Right lobe of liver (tissue), 6 donors: ENCODE measurements around the gene POPDC2. TPM values are rescaled to one million over a fixed set of nuclear protein-coding genes. Genes with fewer than 3 reads are reported as not detected.
"Not testable (repeated sequence)": the region's sequence is repeated elsewhere in the genome, so short reads cannot be mapped to it uniquely, and the experiment has no call there.

Experiments used
- ATAC-seq, 4 donors: fragments of 200-7000 bp; cut with Tn5 transposase; one replicate each; pipeline ENCODE4 v1.9.1; 2020; ENCODE audit warnings: mild to moderate bottlenecking in 4 of 4, moderate library complexity in 4 of 4
- DNase-seq, 3 donors: peaks; one replicate each; pipeline ENCODE4 v3.0.0-alpha.2; 2020
- H3K27ac ChIP-seq, 3 donors: fragments of 200-600 bp; one replicate each; pipeline ENCODE4 v1.8.0; 2022
- H3K27me3 ChIP-seq, 2 donors: fragments of 200-600 bp; one replicate each; pipeline ENCODE4 v1.8.0; 2022
- H3K36me3 ChIP-seq, 4 donors: fragments of 200-600 bp; sonication (generic) in 1 of 4; one replicate each; pipeline versions ENCODE4 v1.5.1 to v1.8.0; 2017 to 2022; ENCODE audit warnings: control low read depth in 1 of 4
- H3K4me1 ChIP-seq, 4 donors: fragments of 200-600 bp; sonication (generic) in 1 of 4; one replicate each; pipeline versions ENCODE4 v1.5.1 to v1.8.0; 2017 to 2022; ENCODE audit warnings: control low read depth in 1 of 4
- H3K4me3 ChIP-seq, 3 donors: fragments of 200-600 bp; one replicate each; pipeline ENCODE4 v1.8.0; 2022
- H3K9me3 ChIP-seq, 4 donors: fragments of 200-600 bp; sonication (generic) in 1 of 4; one replicate each; pipeline versions ENCODE4 v1.5.1 to v1.8.0; 2017 to 2022; ENCODE audit warnings: control low read depth in 1 of 4
- CTCF ChIP-seq, 4 donors: fragments of 200-600 bp in 3 of 4; fragments of 450-650 bp in 1 of 4; IDR thresholded peaks; one replicate each; pipeline versions ENCODE4 v1.5.1 to v1.8.0; 2016 to 2022; ENCODE audit warnings: antibody characterized with exemption in 4 of 4, mild to moderate bottlenecking in 2 of 4
- POLR2A ChIP-seq: fragments of 450-650 bp; IDR thresholded peaks from one replicate; pipeline ENCODE4 v1.6.1; 2017; ENCODE audit warnings: antibody characterized with exemption, mild to moderate bottlenecking
- WGBS: methylation state at CpG from one replicate; pipeline ENCODE4 v1.1.6; 2018; ENCODE audit warnings: low coverage, low lambda C conversion rate; ENCODE audit not compliant: insufficient coverage; ENCODE audit errors: missing lambda C conversion rate; 5-methylcytosine and 5-hydroxymethylcytosine counted together
- intact Hi-C, 2 donors: fragments of 100-400 bp; cut with DNase I; formaldehyde crosslinking; loops; one replicate each; pipeline versions ENCODE4 v1.11.2 to v1.14.1; 2022
- total RNA-seq, 6 experiments: library from RNA; depleted of rRNA in 2 of 6; stranded (reverse); fragments of >200 nt in 2 of 6; fragmentation: NEBNext Ultra II Directional in 3 of 6; extraction: Animal tissue kit (Norgen Biotek cat#: 25700) in 3 of 6; gene quantifications; one replicate each; pipeline versions ENCODE4 v1.1.0 to v1.2.4, GENCODE V29; 2016 to 2023
- donor health status: DM: no; HTN: yes; CAD: no.
- donor health status: DM: no; HTN: no; CAD: no.
- donor health status: DM: no; HTN: no; CAD: no.
- donor health status: DM: no; HTN: yes; CAD: no.
- donor health status: DM: no; HTN: yes; CAD: no.

POPDC2 gene
- total RNA-seq, 6 experiments from 2014 or later: 0.43 to 0.92 (median 0.68) TPM

DNA sequence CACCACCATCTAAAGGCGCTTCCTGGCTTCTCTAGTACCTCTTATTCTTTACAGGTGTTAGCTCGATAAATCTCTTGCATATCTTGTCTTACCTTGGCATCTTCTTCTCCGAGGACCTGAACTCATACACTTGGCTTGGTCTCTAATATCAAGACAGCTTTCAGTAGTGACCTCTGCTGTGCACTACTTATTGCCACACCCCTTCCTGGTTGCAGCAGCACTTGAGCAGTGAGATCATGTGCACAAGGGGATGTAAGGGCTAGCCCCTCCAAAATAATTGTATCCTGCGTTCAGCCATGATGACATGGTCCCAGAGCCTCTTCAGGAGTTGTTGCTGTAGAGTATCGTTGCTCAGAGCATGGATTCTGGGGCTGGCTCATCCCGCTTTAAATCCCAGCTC lies 64.0 kb downstream of the POPDC2 start:
- peaks cover 0 to 24% (median 10%) of the 10 kb centered on the region in 4 donors for H3K4me1 ChIP-seq
- 83% methylated on average over 3 of the region's 6 CpGs for WGBS
- peak overlapping the region in 1 of 3 donors; percentile 87 for H3K27ac ChIP-seq
- DNase-seq (no peak), ATAC-seq (peak in 2 of 4 donors; percentile 9 to 10)
- H3K4me3 ChIP-seq: no peak overlapping the region
- no peaks in the 10 kb centered on the region for H3K36me3 ChIP-seq
- H3K9me3 ChIP-seq: no peaks in the 10 kb centered on the region
- H3K27me3 ChIP-seq: no peaks in the 10 kb centered on the region
- intact Hi-C loops: no loop called here
- TF ChIP-seq POLR2A (no peak), CTCF (IDR thresholded peaks at IDR 0.05) (no peak)

GRCh38 chr3:119595639-119596334 lies 64.6 kb downstream of the POPDC2 start:
- no peaks in the 10 kb centered on the region for H3K27me3 ChIP-seq
- no peak for DNase-seq
- ATAC-seq: peak; percentile 28 to 57 (median 43)
- H3K4me3 ChIP-seq: peak overlapping the region in 1 of 3 donors; percentile 1
- H3K4me1 ChIP-seq: peaks cover 0 to 24% (median 10%) of the 10 kb centered on the region in 4 donors
- intact Hi-C loops: no loop called here
- H3K9me3 ChIP-seq: no peaks in the 10 kb centered on the region
- H3K27ac ChIP-seq: peak overlapping the region in 2 of 3 donors; percentile 7 to 13
- TF ChIP-seq POLR2A (no peak), CTCF (IDR thresholded peaks at IDR 0.05) (no peak)
- 76% methylated on average over 6 of the region's 7 CpGs for WGBS
- H3K36me3 ChIP-seq: no peaks in the 10 kb centered on the region

DNA sequence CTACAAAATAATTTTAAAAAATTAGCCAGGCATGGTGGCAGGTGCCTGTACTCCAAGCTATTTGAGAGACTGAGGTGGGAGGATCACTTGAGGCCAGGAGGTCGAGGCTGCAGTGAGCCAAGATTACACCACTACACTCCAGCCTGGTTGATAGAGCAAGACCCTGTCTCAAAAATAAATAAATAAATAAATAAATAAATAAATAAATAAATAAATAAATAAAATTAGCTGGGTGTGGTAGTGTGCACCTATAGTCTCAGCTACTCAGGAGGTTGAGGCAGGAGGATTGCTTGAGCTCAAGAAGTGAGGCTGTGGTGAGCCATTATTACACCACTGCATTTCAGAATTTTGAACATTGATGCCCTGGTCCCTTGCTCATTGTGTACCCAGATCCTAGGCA lies 65.5 kb downstream of the POPDC2 start:
- H3K27me3 ChIP-seq, H3K9me3 ChIP-seq, intact Hi-C loops, H3K4me3 ChIP-seq, H3K36me3 ChIP-seq, H3K27ac ChIP-seq, ATAC-seq, DNase-seq: not testable (repeated sequence)
- peaks cover 0 to 24% (median 10%) of the 10 kb centered on the region in 4 donors for H3K4me1 ChIP-seq
- WGBS: 78% methylated on average over 1 of the region's 1 CpG

GRCh38 chr3:119594066-119594465 lies 66.3 kb downstream of the POPDC2 start:
- Histone ChIP-seq H3K4me1 (peaks cover 0 to 20% (median 9%) of the 10 kb centered on the region in 4 donors), H3K36me3 (no peaks in the 10 kb centered on the region), H3K27me3 (no peaks in the 10 kb centered on the region), H3K9me3 (no peaks in the 10 kb centered on the region), H3K4me3 (no peak overlapping the region), H3K27ac (no peak overlapping the region)
- DNase-seq (no peak), ATAC-seq (no peak)
- 75% methylated on average over 5 of the region's 5 CpGs for WGBS
- TF ChIP-seq POLR2A (no peak), CTCF (IDR thresholded peaks at IDR 0.05) (no peak)
- intact Hi-C loops: no loop called here

DNA sequence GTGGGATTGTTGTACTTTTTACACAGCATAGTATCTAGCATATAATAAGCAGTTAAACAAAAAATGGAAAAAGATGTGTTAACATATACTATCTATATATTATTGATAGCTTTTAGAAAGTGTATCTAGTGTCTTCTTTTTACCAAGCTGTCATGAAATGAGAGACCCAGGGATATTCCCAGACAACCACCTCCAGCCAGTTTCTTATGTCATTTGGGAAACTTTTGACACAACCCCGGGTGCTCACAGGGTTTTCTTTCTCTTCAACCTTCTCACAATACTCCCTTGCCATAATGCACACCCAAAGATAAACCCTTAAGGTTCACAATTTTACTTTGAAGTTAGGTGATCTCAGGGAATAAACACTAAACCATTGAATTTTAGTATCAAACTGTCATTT lies 67.5 kb downstream of the POPDC2 start:
- ATAC-seq (no peak), DNase-seq (no peak)
- 69% methylated on average over 1 of the region's 1 CpG for WGBS
- TF ChIP-seq CTCF (IDR thresholded peaks at IDR 0.05) (no peak), POLR2A (no peak)
- Histone ChIP-seq H3K9me3 (no peaks in the 10 kb centered on the region), H3K27me3 (no peaks in the 10 kb centered on the region), H3K36me3 (no peaks in the 10 kb centered on the region), H3K4me3 (no peak overlapping the region), H3K27ac (no peak overlapping the region), H3K4me1 (peaks cover 0 to 14% (median 5%) of the 10 kb centered on the region in 4 donors)
- intact Hi-C loops: no loop called here

Other genes starting within 250 kb of the POPDC2 start
- 10 to 100 TPM; 14.9 to 34.6 (median 20.9) TPM for gene TMEM39A, start 197.0 kb downstream of the POPDC2 start, total RNA-seq
- 1 to 10 TPM; 5.8 to 8.0 (median 7.4) TPM for gene POGLUT1, start 191.6 kb downstream of the POPDC2 start, total RNA-seq
- gene TIMMDC1, start 162.0 kb downstream of the POPDC2 start, total RNA-seq: 10 to 100 TPM; 16.4 to 63.5 (median 42.8) TPM
- gene CD80, start 101.0 kb downstream of the POPDC2 start, total RNA-seq: 1 to 10 TPM in 2 of 6 experiments, under 1 TPM in 4; 0.26 to 1.3 (median 0.51) TPM
- 1 to 10 TPM; 2.5 to 3.8 (median 2.8) TPM for gene ADPRH, start 81.1 kb downstream of the POPDC2 start, total RNA-seq
- gene PLA1A, start 62.7 kb downstream of the POPDC2 start, total RNA-seq: 10 to 100 TPM in 5 of 6 experiments, 1 to 10 TPM in 1; 9.9 to 30.2 (median 15.9) TPM
- gene COX17, start 16.8 kb upstream of the POPDC2 start, total RNA-seq: 10 to 100 TPM; 23.9 to 40.8 (median 33.0) TPM
- gene CFAP91, start 42.4 kb upstream of the POPDC2 start, total RNA-seq: 1 to 10 TPM in 3 of 6 experiments, under 1 TPM in 3; 0.09 to 5.7 (median 1.1) TPM
- 100 to 1,000 TPM in 3 of 6 experiments, 10 to 100 TPM in 3; 24.9 to 188 (median 91.4) TPM for gene NR1I2, start 121.5 kb upstream of the POPDC2 start, total RNA-seq